ENCODE results near the gene MT1A. TPM values are rescaled to one million over a fixed set of nuclear protein-coding genes. Genes with fewer than 3 reads are reported as not detected.

MT1A gene
- total RNA-seq, 3 donors from 2014 or later = 97.8 to 672 (median 130) TPM

GRCh38 chr16:56604966-56605365 is 33.5 kb upstream of the MT1A start:
- no peak overlapping the region for H3K4me3 ChIP-seq
- H3K4me1 ChIP-seq = peaks cover 7 to 13% of the 10 kb centered on the region in 2 donors
- no peak for DNase-seq (ENCODE audit: low spot score in 2 of 2)
- intact Hi-C loops (cut with DNase I; ENCODE audit: low total_unique reads) = no loop called here
- no peaks in the 10 kb centered on the region for H3K27me3 ChIP-seq
- no peak for TF ChIP-seq POLR2AphosphoS5 (IDR thresholded peaks at IDR 0.05)
- TF ChIP-seq POLR2A (IDR thresholded peaks at IDR 0.05) = no peak
- H3K9me3 ChIP-seq = no peaks in the 10 kb centered on the region
- no peaks in the 10 kb centered on the region for H3K36me3 ChIP-seq
- H3K27ac ChIP-seq = peak overlapping the region; percentile 96 to 99

DNA sequence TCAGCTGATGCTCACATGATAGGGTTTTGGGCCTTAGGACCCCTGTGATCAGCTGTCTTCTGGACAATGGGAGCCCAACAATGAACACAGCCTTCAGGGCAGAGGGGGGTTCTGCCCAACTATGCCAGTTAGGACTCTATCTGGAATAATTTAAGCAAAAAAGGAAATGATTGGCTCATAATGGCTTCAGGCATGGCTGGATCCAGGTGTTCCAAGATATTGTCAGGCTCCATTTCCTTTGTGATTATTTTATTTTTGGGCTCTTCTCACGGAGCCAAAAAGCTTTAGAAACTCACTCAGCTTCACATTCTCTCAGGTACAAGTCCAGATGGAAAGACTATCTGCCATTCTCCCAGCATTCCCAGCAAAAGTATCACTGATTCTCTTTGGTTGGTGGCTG is 33.0 kb upstream of the MT1A start:
- DNase-seq (ENCODE audit: low spot score in 2 of 2) = no peak
- TF ChIP-seq, protein P1, sequence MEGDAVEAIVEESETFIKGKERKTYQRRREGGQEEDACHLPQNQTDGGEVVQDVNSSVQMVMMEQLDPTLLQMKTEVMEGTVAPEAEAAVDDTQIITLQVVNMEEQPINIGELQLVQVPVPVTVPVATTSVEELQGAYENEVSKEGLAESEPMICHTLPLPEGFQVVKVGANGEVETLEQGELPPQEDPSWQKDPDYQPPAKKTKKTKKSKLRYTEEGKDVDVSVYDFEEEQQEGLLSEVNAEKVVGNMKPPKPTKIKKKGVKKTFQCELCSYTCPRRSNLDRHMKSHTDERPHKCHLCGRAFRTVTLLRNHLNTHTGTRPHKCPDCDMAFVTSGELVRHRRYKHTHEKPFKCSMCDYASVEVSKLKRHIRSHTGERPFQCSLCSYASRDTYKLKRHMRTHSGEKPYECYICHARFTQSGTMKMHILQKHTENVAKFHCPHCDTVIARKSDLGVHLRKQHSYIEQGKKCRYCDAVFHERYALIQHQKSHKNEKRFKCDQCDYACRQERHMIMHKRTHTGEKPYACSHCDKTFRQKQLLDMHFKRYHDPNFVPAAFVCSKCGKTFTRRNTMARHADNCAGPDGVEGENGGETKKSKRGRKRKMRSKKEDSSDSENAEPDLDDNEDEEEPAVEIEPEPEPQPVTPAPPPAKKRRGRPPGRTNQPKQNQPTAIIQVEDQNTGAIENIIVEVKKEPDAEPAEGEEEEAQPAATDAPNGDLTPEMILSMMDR (IDR thresholded peaks at IDR 0.05) = no peak
- no peak for TF ChIP-seq POLR2A (IDR thresholded peaks at IDR 0.05)
- no peak for TF ChIP-seq POLR2AphosphoS5 (IDR thresholded peaks at IDR 0.05)
- Histone ChIP-seq H3K4me3 (no peak overlapping the region), H3K27ac (peak overlapping the region; percentile 96 to 99), H3K27me3 (no peaks in the 10 kb centered on the region), H3K4me1 (peaks cover 12 to 13% of the 10 kb centered on the region in 2 donors), H3K9me3 (no peaks in the 10 kb centered on the region), H3K36me3 (no peaks in the 10 kb centered on the region)
- intact Hi-C loops (cut with DNase I; ENCODE audit: low total_unique reads) = no loop called here

- intact Hi-C loops (cut with DNase I; ENCODE audit: low total_unique reads) = no loop called here
- peak in 1 of 2 donors; percentile 61 for DNase-seq (ENCODE audit: low spot score in 2 of 2)
- Histone ChIP-seq H3K27me3 (no peaks in the 10 kb centered on the region), H3K4me1 (peaks cover 15 to 17% of the 10 kb centered on the region in 2 donors), H3K4me3 (peak overlapping the region in 1 of 3 donors; percentile 86), H3K36me3 (no peaks in the 10 kb centered on the region), H3K9me3 (no peaks in the 10 kb centered on the region), H3K27ac (peak overlapping the region; percentile 96 to 99)
- TF ChIP-seq POLR2AphosphoS5 (IDR thresholded peaks at IDR 0.05) = no peak
- TF ChIP-seq, protein P1 (IDR thresholded peaks at IDR 0.05) = no peak
- no peak for TF ChIP-seq POLR2A (IDR thresholded peaks at IDR 0.05)
These were observed 32.4 kb upstream of the MT1A start for GRCh38 chr16:56606071-56606475.

GRCh38 chr16:56606476-56607108 is 31.9 kb upstream of the MT1A start:
- H3K4me3 ChIP-seq = peak overlapping the region in 2 of 3 donors; percentile 78 to 86

GRCh38 chr16:56607109-56607618 is 31.3 kb upstream of the MT1A start:
- intact Hi-C loops (cut with DNase I; ENCODE audit: low total_unique reads) = no loop called here
- Histone ChIP-seq H3K9me3 (no peaks in the 10 kb centered on the region), H3K4me1 (peaks cover 18 to 19% of the 10 kb centered on the region in 2 donors), H3K27ac (peak overlapping the region; percentile 96 to 99), H3K27me3 (no peaks in the 10 kb centered on the region), H3K4me3 (peak overlapping the region; percentile 78 to 86 (median 83)), H3K36me3 (no peaks in the 10 kb centered on the region)
- no peak for TF ChIP-seq POLR2A (IDR thresholded peaks at IDR 0.05)
- TF ChIP-seq, protein P1 (IDR thresholded peaks at IDR 0.05) = peak in 1 of 3 donors; percentile 16
- TF ChIP-seq POLR2AphosphoS5 (IDR thresholded peaks at IDR 0.05) = peak; percentile 93 to 100 (median 98)
- peak; percentile 79 to 96 for DNase-seq (ENCODE audit: low spot score in 2 of 2)

More at GRCh38 chr16:56606476-56607108, 31.9 kb upstream of the MT1A start:
- Histone ChIP-seq H3K36me3 (no peaks in the 10 kb centered on the region), H3K27me3 (no peaks in the 10 kb centered on the region), H3K27ac (peak overlapping the region; percentile 96 to 99), H3K9me3 (no peaks in the 10 kb centered on the region), H3K4me1 (peaks cover 18 to 19% of the 10 kb centered on the region in 2 donors)
- TF ChIP-seq, protein P1 (IDR thresholded peaks at IDR 0.05) = no peak
- intact Hi-C loops (cut with DNase I; ENCODE audit: low total_unique reads) = no loop called here
- DNase-seq (ENCODE audit: low spot score in 2 of 2) = no peak

Measured in breast epithelium (tissue), 4 donors.